ENCODE measurements around the gene RASSF9.

The RASSF9 gene

DNA sequence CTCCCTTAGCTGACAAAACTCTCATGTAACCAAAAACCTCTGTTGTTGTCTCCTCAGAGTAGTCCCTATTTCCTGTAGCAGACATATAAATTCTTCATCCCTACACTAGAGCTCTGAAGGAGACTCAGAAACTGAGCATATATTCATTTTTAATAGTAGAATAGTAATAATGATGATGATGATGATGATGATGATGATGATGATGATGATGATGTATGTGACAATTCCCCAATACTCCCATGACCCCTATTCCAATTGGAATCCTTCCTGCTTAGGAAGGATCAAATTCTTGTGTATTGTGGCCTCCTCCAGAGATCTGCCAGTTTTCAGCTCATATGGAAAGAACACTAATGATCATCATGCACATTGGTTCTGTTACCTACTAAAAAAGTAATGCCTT is 26.7 kb downstream of the RASSF9 start:
- in situ Hi-C loops (cut with MboI; ENCODE audit: low sequenced_read_pairs, unreplicated experiment) = no loop called here
- TF ChIP-seq, protein P1, sequence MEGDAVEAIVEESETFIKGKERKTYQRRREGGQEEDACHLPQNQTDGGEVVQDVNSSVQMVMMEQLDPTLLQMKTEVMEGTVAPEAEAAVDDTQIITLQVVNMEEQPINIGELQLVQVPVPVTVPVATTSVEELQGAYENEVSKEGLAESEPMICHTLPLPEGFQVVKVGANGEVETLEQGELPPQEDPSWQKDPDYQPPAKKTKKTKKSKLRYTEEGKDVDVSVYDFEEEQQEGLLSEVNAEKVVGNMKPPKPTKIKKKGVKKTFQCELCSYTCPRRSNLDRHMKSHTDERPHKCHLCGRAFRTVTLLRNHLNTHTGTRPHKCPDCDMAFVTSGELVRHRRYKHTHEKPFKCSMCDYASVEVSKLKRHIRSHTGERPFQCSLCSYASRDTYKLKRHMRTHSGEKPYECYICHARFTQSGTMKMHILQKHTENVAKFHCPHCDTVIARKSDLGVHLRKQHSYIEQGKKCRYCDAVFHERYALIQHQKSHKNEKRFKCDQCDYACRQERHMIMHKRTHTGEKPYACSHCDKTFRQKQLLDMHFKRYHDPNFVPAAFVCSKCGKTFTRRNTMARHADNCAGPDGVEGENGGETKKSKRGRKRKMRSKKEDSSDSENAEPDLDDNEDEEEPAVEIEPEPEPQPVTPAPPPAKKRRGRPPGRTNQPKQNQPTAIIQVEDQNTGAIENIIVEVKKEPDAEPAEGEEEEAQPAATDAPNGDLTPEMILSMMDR (IDR thresholded peaks at IDR 0.05; ENCODE audit: borderline replicate concordance, control extremely low read depth, extremely low read depth, insufficient read depth, missing control alignments) = no peak
- no peak for DNase-seq (ENCODE audit: low spot score)

DNA sequence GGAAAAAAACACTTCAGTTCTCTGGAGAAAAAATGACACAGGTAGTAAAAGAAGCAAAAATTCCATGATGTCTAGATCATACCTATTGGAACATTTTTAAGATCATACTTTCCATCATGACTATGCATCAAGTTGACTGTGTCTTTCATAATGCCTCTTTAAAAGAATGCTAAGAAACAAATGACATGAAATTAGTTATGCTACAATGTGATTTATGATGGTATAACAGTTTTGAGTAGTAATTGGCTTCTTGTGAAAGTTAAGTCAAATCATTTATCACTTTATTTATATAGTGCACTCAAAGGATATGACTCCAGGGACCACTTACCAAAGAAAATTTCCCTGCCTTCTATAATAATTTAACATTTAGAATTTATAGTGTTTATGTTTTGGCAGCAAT is 28.5 kb downstream of the RASSF9 start:
- TF ChIP-seq, protein P1 (IDR thresholded peaks at IDR 0.05; ENCODE audit: borderline replicate concordance, control extremely low read depth, extremely low read depth, insufficient read depth, missing control alignments) = no peak
- DNase-seq (ENCODE audit: low spot score) = no peak
- in situ Hi-C loops (cut with MboI; ENCODE audit: low sequenced_read_pairs, unreplicated experiment) = no loop called here

DNA sequence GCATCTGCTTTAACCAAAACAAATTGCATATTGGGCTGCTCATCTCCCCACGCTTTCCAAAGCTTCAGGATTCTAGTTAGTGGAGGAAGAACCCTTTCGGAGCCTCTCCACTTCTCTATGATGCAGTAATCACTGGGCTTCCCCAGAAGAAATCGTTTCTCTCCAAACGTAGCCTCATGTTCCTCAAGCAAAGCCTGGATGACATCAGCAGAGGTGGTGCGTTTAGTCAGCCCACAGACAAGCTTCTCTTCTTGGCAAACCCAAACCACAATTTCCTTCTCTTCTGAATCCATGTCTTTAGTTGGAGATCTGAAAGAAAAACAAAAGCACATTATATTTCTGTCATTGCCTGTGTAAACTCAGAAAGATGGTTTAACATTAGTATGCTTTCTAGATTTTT is 30.6 kb downstream of the RASSF9 start:
- no peak for DNase-seq (ENCODE audit: low spot score)
- in situ Hi-C loops (cut with MboI; ENCODE audit: low sequenced_read_pairs, unreplicated experiment) = no loop called here
- TF ChIP-seq, protein P1 (IDR thresholded peaks at IDR 0.05; ENCODE audit: borderline replicate concordance, control extremely low read depth, extremely low read depth, insufficient read depth, missing control alignments) = no peak

DNA sequence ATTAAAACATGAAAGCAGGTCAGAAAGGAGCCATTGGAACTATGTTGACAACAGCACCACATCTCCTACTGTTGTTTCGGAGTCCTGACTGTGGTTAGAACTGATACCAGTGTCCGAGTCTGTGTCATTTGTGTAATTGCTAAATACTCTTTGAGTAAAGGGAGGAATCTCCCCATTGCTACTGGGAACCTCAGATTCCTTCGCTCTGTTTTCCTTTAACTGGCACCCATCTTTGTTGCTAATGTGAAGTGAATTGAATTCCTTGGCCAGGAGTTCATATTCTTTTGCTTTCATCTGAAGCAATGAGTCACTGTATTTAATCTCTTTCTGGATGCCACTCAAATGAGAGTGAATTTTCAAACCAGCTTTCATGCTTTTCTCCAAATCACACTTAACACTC is 31.5 kb downstream of the RASSF9 start:
- TF ChIP-seq, protein P1 (IDR thresholded peaks at IDR 0.05; ENCODE audit: borderline replicate concordance, control extremely low read depth, extremely low read depth, insufficient read depth, missing control alignments) = no peak
- in situ Hi-C loops (cut with MboI; ENCODE audit: low sequenced_read_pairs, unreplicated experiment) = no loop called here

DNA sequence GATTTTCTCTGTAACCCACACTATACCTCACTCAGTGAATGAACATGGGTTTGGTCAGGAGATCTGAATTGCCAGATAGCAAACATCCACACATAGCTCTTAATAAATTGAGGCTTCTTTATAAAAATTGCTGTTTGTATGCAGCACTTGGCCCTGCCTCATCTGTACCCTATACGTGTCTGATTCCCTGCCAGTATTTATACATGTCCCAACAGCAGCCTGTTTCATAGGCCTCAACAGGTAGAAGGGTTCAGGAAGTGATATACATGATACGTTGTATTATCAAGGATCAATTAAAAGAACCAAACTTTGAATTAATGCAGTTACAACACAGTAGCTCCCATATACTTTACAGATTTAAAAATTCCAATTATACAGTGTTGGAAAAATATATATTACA is 32.3 kb downstream of the RASSF9 start:
- TF ChIP-seq, protein P1 (IDR thresholded peaks at IDR 0.05; ENCODE audit: borderline replicate concordance, control extremely low read depth, extremely low read depth, insufficient read depth, missing control alignments) = no peak
- DNase-seq (ENCODE audit: low spot score) = no peak
- in situ Hi-C loops (cut with MboI; ENCODE audit: low sequenced_read_pairs, unreplicated experiment) = no loop called here

More for the DNA sequence above, 31.5 kb downstream of the RASSF9 start:
- no peak for DNase-seq (ENCODE audit: low spot score)

DNA sequence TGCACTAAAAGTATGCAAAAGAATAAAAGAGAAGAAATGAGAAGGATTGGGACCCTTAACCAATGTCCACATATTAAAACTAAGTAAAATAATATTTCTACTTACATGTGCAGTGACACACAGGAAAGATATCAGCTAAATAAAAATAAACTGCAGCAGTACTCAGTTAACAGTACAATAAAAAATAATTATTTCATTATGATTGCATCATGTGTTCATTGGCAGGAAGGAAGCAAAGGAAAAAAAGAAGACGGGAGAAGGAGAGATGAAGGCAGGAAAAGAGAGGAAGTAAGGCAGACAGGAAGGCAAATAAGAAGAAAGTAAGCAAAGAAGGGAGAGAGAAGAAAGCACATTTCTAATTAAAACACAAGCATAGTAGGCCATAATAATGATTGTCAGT is 33.0 kb downstream of the RASSF9 start:
- TF ChIP-seq, protein P1 (IDR thresholded peaks at IDR 0.05; ENCODE audit: borderline replicate concordance, control extremely low read depth, extremely low read depth, insufficient read depth, missing control alignments) = no peak
- in situ Hi-C loops (cut with MboI; ENCODE audit: low sequenced_read_pairs, unreplicated experiment) = no loop called here
- no peak for DNase-seq (ENCODE audit: low spot score)

DNA sequence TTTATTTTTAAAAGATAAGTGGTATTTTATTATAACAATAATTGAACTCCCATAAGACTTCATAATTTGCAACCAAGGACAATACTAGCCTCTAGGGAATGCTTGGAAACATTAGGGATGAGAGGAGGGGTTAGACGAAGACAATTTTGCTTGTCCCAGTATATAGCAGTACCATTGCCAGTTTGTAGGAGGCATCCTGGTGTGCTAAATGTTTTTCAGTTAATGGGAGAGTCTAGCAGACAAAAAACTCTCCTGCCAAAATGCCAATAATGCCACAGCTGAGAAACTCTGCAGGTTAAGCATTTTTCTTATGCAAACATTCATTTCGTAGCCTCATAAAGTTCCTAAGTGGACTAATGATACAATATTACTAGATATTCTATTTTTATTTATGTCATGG is 38.1 kb downstream of the RASSF9 start:
- in situ Hi-C loops (cut with MboI; ENCODE audit: low sequenced_read_pairs, unreplicated experiment) = no loop called here
- DNase-seq (ENCODE audit: low spot score) = no peak
- TF ChIP-seq, protein P1 (IDR thresholded peaks at IDR 0.05; ENCODE audit: borderline replicate concordance, control extremely low read depth, extremely low read depth, insufficient read depth, missing control alignments) = no peak

Measured in GM13976 (cell line).